HUDEP-2 (cell line): Measurements from ENCODE around the gene RASSF10.

Experiments used
- DNase-seq, 76 experiments: peaks; one replicate each; lab custom pipeline; 2025; ENCODE audit not compliant: unreplicated experiment in 76 of 76; lab: John Stamatoyannopoulos, UW

The RASSF10 gene

DNA sequence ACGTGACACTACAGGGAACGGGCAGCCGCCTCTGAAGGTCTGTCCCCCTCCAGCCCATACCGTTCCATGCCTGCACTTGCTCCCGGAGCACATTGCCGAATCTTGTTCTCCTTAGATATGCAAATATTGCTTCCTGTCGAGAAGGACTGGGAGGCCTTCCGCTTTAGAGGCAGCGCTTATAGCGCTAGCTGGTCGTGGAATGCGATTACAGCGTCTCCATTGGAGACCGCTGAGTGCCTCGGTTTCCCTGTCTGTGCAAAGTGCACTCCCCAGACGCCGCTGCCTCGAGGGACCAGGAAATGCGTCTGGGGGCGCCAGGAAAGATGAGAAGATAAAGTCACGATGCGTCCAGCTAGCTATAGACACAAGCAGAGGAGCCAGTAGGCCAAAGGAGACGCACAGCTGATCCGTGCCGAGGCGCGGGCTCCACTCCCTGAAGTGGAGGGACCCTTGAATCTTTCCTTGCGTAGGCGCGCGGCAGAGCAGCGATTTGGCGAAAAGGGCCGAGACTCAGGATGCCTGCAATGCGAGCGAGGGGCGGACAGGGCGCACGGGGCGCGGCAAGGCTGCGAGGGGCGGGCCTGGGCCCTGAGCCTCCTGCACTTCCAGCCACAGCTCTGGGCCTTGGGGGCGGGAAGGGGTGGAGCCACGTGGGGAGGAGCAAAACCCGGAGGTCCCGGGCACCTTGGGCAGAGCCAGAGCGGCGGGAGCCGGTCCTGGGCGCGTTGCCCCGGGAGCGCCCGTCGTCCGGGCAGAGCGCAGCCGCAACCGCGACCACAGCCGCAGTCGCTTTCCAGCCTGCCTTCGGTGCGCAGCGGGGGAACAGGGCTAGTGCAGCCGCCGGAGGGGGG lies at the start of gene RASSF10:
RASSF10 (plus strand) TSS at position 692 of the 851 bp plus-strand sequence. CDS start 261 bp downstream, outside the sequence.
- DNase-seq: peak in 1 of 76 experiments; percentile 0

GRCh38 chr11:12961615-12962014 lies 47.5 kb upstream of the RASSF10 start:
- DNase-seq: no peak

DNA sequence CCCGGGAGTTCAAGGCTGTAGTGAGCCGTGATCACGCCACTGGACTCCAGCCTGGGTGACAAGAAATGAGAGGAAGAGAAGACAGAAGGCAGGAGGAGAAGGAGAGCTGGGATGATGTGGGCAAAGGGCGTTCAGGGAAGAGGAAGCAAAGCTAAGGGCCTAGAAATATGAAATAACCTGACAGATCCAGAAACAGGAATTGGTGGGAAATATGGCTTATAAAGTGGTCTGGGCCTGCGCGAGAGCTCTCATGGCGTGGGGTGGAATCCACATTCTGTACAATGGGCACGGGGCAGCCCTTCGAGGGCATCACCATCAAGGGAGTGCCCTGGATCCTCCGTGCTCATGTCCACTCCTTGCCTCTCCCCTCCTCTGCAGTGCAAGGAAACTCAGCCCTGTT lies 46.8 kb upstream of the RASSF10 start:
- no peak for DNase-seq

GRCh38 chr11:12963051-12963450 lies 46.1 kb upstream of the RASSF10 start:
- no peak for DNase-seq

- DNase-seq: peak in 49 of 76 experiments; percentile 6 to 72 (median 34)
Observed at GRCh38 chr11:12963792-12964536, 45.2 kb upstream of the RASSF10 start.

DNA sequence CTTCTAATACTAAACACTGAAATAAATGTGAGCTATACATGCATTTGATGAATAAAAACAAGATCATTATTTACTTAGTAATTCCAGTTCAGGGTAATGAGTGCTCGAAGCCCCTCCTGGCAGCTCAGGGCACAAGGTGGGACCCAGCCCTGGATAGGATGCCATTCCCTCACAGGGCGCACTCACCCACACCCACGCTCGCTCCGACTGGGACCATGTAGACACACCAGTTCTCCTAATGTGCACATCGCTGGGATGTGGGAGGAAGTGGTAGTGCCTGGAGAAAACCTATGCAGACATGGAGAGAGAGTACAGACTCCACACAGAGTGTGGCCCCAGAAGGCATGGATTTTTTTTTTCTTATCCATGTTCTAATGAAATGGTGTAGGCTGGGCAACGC lies 44.5 kb upstream of the RASSF10 start:
- DNase-seq: no peak

- no peak for DNase-seq
Observed at GRCh38 chr11:12966002-12966401, 43.1 kb upstream of the RASSF10 start.

GRCh38 chr11:12968101-12968500 lies 41.0 kb upstream of the RASSF10 start:
- DNase-seq: no peak

GRCh38 chr11:12968826-12969225 lies 40.3 kb upstream of the RASSF10 start:
- DNase-seq: no peak

GRCh38 chr11:12971955-12972354 lies 37.2 kb upstream of the RASSF10 start:
- DNase-seq: no peak

GRCh38 chr11:12973528-12974181 lies 35.5 kb upstream of the RASSF10 start:
- DNase-seq: no peak

- no peak for DNase-seq
Observed at GRCh38 chr11:12975195-12975594, 33.9 kb upstream of the RASSF10 start.

DNA sequence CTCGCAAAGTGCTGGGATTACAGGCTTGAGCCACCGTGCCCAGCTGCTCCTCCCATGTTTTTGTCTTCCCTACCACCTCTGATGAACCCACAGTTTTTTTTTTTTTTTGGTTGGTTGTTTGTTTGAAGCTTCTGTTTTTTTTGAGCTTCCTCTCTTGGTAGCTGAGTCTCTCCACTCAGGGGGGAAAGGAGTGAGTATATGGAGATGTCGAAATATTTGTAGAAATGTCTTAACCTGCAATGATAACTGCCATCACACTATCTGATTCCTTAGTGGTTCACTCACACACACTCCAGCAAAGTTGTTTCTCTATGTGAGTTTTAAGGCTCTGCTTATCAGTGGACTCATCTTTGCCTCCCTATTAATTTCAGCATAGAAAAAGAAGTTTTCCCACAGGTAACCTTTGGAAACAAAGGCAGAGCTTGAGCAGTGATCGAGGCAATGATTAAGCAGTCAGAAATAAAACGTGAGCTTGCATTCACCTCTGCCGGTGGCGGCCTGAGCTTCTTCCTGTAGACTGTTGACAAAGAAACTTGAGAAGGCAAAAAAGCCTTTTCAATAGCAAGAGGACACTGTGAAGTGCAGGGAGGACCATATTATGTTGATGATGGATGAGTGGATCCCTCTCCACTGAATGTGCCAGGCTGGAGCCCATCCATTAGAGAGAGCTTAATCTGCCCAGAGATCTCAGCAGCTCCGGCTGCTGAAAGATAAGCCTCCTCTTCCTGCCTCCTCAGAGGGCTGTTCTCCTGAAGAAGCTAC lies 29.0 kb upstream of the RASSF10 start:
- no peak for DNase-seq

GRCh38 chr11:12981676-12982522 lies 27.2 kb upstream of the RASSF10 start:
- no peak for DNase-seq

DNA sequence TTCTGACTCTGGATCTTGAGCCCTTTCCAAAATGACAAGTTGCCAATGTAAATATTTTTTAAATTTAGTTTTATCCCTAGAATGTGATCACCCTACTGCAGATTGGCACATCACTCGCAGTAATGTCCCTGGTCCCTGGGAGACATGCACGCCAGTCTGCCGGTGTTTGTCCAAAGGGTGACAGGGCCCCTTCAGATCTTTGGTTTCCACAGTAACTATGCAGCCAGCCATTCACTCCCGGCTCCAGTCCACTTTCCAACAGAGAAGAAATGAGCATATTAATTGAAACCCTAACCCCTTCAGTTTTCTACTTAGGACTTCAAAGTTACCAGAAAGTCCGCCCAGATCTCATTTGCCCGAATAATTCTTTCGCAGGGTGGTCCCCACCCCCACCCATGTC lies 25.8 kb upstream of the RASSF10 start:
- DNase-seq: no peak

DNA sequence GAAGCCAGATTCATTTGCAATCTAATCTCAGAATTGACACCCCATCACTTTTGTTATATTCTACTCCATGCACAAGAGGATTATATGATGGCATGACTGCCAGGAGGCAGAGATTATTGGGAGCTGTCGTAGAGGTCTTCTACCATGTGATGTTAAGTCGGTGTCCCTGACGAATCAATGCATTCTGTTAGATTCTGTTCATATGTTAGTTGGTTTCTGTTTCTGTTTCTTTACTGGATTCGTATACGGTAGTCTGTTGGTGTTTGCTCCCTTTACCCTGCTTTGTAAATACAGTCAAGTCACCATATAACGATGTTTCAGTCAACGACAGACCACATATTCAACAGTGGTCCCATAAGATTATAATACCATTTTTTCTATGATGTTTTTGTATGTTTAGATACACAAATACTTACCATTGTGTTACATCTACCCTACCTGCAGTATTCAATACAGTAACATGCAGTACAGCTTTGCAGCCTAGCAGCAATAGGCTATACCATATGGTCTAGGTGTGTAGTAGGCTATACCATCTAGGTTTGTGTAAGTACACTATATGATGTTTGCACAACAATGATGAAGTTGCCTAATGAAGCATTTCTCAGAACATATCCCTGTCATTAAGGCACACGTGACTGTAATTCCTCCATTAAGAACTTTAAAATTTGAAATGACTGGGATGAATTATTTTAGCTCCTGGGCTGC lies 22.8 kb upstream of the RASSF10 start:
- no peak for DNase-seq

DNA sequence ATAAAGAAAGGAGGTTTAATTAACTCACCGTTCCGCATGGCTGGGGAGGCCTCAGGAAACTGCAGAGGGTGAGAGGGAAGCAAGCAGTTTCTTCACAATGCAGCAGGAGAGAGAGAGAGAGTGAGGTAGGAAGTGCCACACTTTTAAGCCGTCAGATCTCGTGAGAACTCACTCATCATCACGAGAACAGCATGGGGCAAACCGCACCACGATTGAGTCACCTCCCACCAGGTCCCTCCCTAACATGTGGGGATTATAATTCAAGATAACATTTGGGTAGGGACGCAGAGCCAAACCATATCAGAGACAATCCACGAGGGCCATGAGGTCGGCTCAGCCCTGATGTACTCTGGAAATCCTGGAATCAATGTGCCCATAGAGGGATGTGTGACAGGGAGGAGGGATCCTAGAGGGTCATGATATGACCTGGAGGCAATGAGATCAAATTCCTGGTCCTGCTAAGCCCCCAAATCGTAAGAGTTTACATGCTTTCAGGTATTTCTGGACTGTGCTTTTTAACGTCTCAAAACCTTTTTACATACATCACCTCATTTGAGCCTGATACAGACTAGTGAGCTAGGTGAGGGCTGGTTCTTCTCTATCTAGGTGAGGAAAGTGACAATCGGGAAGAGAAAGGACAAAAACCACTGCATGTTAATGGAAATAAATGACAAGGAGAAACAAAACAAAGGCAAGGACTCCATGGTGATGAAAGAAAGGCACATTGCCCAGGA lies 19.5 kb upstream of the RASSF10 start:
- DNase-seq: peak in 48 of 76 experiments; percentile 6 to 68 (median 30)

DNA sequence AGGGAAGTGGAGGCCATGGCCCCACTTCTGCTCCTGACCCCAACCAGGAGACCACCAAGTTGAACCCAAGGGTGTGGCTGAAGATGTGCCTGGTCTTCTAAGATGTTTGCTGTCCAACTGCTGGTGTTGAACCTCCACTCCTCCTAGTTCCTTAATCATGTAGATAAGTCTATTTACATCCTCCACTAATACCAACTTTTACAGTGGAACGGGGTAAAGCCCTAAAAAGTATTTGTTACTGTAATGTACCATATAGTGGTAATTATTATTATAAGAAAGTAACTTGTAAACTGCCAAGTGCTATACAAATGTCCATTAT lies 19.0 kb upstream of the RASSF10 start:
- DNase-seq: no peak

GRCh38 chr11:12991426-12991825 lies 17.7 kb upstream of the RASSF10 start:
- DNase-seq: no peak
